ENCODE measurements around the gene MYOCOS.

The MYOCOS gene

DNA sequence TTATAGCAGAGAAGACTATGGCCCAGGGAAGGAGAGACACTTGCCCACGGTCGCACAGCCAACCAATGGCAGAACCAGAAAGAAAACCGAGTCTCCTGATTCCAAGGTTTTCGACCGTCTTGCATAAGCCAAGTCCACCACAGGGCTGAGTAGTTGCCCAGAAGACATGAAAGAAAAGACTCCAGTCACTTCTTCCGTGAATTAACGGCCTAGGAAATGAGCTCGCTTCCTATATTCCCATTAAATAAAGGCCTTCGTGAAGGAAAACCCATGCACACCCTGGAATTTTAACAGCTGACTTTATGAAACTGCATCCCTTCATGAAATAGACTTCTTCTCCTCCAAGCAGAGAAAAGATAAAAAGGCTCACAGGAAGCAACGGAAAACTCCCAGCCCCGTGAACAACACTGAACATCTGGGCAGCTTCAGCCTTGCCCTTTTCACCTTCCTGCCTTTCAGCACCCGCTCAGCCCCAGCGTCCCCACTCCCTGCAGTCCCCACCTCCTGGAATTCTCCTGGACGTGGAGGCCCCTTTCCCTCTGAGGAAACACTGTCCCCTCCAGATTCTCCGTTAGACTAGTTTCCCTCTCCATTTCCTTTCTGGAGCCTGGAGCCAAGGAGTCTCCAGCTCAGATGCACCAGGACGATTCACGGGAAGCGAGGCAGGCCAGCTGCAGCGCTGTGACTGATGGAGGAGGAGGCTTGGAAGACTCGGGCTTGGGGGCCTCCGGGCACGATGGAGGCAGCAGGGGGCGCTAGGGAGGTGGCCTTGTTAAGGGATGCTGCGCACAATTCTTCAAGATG is 33.1 kb downstream of the MYOCOS start:
- TF ChIP-seq POLR2AphosphoS5 (IDR thresholded peaks at IDR 0.05; ENCODE audit: low read depth, low read length) (no peak), FOXP2 (optimal IDR thresholded peaks at IDR 0.05; ENCODE audit: borderline replicate concordance, extremely low read depth, extremely low read length, insufficient read depth) (peak; percentile 80)

GRCh38 chr1:171655746-171656116 is 33.7 kb downstream of the MYOCOS start:
- TF ChIP-seq REST (IDR thresholded peaks at IDR 0.05; ENCODE audit: insufficient read depth in 1 of 2, low read depth in 2 of 2, low read length in 2 of 2) = no peak
- TF ChIP-seq SIN3A (IDR thresholded peaks at IDR 0.05; ENCODE audit: borderline replicate concordance, insufficient read depth, low read length) = no peak
- TF ChIP-seq POLR2AphosphoS5 (IDR thresholded peaks at IDR 0.05; ENCODE audit: low read depth, low read length) = no peak
- no peak for TF ChIP-seq TAF1 (IDR thresholded peaks at IDR 0.05; ENCODE audit: borderline replicate concordance, insufficient read depth, low read length)
- TF ChIP-seq FOXP2 (optimal IDR thresholded peaks at IDR 0.05; ENCODE audit: borderline replicate concordance, extremely low read depth, extremely low read length, insufficient read depth) = no peak

DNA sequence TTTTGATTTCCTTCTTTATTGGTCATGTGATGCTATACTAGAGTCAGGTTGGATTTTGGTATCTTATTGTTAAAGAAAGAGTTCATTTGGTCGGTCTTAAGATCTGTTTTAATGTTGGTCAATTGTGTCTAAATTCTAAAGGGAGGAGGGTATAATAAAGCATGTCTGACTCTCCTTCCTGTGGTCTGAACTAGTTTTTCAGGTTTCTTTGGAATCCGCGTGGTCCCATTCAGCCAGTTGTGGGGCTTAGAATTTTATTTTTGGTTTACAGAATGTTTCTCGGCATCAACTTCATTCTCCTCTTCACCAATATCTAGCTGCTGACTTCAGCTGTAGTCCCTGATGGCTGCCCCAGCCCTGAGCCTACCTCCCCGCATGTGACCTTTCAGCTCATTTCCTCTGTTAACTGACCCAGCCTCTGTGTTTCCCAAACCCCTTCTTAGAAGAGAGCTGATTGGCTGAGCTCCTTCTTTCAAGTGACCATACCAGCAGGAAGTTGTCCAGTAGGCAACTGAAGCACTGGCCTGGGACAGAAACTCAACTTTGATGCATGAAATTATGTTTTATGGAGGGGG is 39.1 kb downstream of the MYOCOS start:
- TF ChIP-seq TAF1 (IDR thresholded peaks at IDR 0.05; ENCODE audit: borderline replicate concordance, insufficient read depth, low read length) (no peak), SIN3A (IDR thresholded peaks at IDR 0.05; ENCODE audit: borderline replicate concordance, insufficient read depth, low read length) (no peak), FOXP2 (optimal IDR thresholded peaks at IDR 0.05; ENCODE audit: borderline replicate concordance, extremely low read depth, extremely low read length, insufficient read depth) (no peak), POLR2AphosphoS5 (IDR thresholded peaks at IDR 0.05; ENCODE audit: low read depth, low read length) (no peak), REST (IDR thresholded peaks at IDR 0.05; ENCODE audit: insufficient read depth in 1 of 2, low read depth in 2 of 2, low read length in 2 of 2) (no peak)

DNA sequence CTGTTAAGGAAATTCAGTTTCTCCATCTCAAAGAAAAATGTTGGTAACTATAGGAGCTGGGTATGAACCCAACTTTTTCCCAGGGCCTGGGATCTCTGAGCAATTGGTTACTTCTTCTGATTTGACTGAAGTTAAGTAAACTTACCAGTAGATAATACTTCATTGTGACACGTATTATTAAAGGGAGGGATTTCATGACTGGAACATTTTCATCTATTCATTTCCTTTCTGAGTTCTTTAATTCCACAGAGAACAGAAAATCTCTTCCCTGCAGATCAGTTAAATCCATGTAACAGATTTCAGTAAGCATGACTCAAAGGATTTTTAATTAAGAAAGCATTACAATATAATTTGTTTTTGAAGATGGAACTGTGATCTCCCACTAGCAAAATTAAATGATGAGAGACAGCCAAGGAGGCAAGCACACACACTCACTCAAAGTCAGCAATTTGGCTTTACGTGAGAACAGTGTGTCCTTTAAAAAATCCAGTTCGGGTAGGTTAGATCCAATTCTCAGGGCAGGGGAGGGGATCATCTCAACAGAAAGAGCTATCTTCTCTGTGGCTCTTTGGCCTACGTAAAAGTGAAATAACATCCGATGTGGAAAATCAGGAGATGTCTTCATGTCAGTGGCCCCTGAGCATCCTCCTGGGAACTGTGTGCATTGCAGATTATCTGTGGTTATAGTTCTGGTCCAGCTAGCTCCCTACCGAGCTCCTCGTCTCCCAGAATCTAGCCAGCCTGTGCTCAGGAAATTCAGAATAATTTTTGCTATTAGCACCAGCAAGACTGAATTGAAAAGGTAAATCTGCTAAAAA is 41.2 kb downstream of the MYOCOS start:
- no peak for TF ChIP-seq POLR2AphosphoS5 (IDR thresholded peaks at IDR 0.05; ENCODE audit: low read depth, low read length)

GRCh38 chr1:171663854-171664575 is 42.0 kb downstream of the MYOCOS start:
- TF ChIP-seq REST (IDR thresholded peaks at IDR 0.05; ENCODE audit: insufficient read depth in 1 of 2, low read depth in 2 of 2, low read length in 2 of 2) (no peak), TAF1 (IDR thresholded peaks at IDR 0.05; ENCODE audit: borderline replicate concordance, insufficient read depth, low read length) (no peak), FOXP2 (optimal IDR thresholded peaks at IDR 0.05; ENCODE audit: borderline replicate concordance, extremely low read depth, extremely low read length, insufficient read depth) (no peak), POLR2AphosphoS5 (IDR thresholded peaks at IDR 0.05; ENCODE audit: low read depth, low read length) (no peak), SIN3A (IDR thresholded peaks at IDR 0.05; ENCODE audit: borderline replicate concordance, insufficient read depth, low read length) (no peak)
